PFSK-1 (cell line): ENCODE results near the gene SRD5A2.

Source experiments
- FOXP2 ChIP-seq: optimal IDR thresholded peaks from 2 replicates; pipeline ENCODE3; 2011; ENCODE audit warnings: borderline replicate concordance, control low read depth, inconsistent platforms; ENCODE audit not compliant: insufficient read depth; ENCODE audit errors: extremely low read length, extremely low read depth
- POLR2AphosphoS5 ChIP-seq: IDR thresholded peaks from 2 replicates; pipeline ENCODE4 v1.6.1; 2012; ENCODE audit warnings: low read depth, mild to moderate bottlenecking, control low read depth, low read length, moderate library complexity
- SIN3A ChIP-seq: IDR thresholded peaks from 2 replicates; pipeline ENCODE4 v1.6.1; 2012; ENCODE audit warnings: mild to moderate bottlenecking, low read length, moderate library complexity, borderline replicate concordance; ENCODE audit not compliant: insufficient read depth
- TAF1 ChIP-seq: IDR thresholded peaks from 2 replicates; pipeline ENCODE4 v1.6.1; 2012; ENCODE audit warnings: low read length, control low read depth, borderline replicate concordance; ENCODE audit not compliant: insufficient read depth
- TF ChIP-seq, protein P1 (sequence below), 2 experiments: IDR thresholded peaks; 2 replicates each; pipeline versions ENCODE4 v1.6.1 to v1.8.0; 2011 to 2012; ENCODE audit warnings: low read depth in 2 of 2, low read length in 2 of 2, control low read depth in 1 of 2, inconsistent platforms in 1 of 2, mild to moderate bottlenecking in 1 of 2, moderate library complexity in 1 of 2; ENCODE audit not compliant: insufficient read depth in 1 of 2

SRD5A2 gene

DNA sequence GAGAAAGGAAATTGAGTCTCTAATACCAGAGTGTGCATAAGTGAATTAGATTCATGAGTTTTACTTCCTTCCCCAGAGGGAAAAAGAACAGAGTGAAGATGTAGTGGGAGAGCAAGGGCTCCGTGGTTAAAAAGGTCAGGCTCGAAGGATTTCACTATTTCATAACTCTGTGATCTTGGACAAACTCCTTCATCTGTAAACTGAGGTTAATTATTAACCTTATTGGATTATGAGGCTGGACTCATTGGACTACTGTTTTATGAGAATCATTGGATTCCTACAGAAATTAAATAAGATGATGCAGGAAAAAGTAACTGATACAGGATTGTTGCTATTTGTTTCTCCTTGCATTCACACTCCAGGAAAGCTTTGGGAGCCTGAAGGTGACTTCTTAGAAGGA lies 45.0 kb downstream of the SRD5A2 start:
- TF ChIP-seq POLR2AphosphoS5, result no peak
- no peak for TF ChIP-seq TAF1
- no peak for TF ChIP-seq FOXP2
- TF ChIP-seq, protein P1, sequence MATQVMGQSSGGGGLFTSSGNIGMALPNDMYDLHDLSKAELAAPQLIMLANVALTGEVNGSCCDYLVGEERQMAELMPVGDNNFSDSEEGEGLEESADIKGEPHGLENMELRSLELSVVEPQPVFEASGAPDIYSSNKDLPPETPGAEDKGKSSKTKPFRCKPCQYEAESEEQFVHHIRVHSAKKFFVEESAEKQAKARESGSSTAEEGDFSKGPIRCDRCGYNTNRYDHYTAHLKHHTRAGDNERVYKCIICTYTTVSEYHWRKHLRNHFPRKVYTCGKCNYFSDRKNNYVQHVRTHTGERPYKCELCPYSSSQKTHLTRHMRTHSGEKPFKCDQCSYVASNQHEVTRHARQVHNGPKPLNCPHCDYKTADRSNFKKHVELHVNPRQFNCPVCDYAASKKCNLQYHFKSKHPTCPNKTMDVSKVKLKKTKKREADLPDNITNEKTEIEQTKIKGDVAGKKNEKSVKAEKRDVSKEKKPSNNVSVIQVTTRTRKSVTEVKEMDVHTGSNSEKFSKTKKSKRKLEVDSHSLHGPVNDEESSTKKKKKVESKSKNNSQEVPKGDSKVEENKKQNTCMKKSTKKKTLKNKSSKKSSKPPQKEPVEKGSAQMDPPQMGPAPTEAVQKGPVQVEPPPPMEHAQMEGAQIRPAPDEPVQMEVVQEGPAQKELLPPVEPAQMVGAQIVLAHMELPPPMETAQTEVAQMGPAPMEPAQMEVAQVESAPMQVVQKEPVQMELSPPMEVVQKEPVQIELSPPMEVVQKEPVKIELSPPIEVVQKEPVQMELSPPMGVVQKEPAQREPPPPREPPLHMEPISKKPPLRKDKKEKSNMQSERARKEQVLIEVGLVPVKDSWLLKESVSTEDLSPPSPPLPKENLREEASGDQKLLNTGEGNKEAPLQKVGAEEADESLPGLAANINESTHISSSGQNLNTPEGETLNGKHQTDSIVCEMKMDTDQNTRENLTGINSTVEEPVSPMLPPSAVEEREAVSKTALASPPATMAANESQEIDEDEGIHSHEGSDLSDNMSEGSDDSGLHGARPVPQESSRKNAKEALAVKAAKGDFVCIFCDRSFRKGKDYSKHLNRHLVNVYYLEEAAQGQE (IDR thresholded peaks at IDR 0.05; ENCODE audit: insufficient read depth in 1 of 2, low read depth in 2 of 2, low read length in 2 of 2), result no peak
- TF ChIP-seq SIN3A, result no peak

DNA sequence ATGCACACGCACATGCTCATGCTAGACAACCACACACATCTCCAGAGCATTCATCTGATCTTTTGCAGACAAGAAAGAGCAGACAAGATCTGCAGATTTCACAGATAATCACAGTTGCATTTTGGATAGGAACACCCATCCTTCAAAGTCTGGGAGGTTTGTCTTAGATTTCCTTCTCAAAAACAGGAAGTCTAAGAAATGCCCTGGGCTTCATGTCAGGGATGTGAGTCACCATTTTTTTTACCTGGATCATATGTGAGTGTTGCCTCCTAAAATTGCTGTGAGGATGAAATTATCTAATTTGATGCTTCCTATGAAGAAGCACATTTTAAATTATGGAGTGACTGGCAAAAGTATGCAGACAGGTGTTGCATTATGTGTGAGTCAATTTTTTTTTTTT lies 46.1 kb downstream of the SRD5A2 start:
- TF ChIP-seq, protein P1 (IDR thresholded peaks at IDR 0.05; ENCODE audit: insufficient read depth in 1 of 2, low read depth in 2 of 2, low read length in 2 of 2), result no peak
- no peak for TF ChIP-seq TAF1
- no peak for TF ChIP-seq SIN3A
- TF ChIP-seq POLR2AphosphoS5, result no peak
- TF ChIP-seq FOXP2, result no peak

DNA sequence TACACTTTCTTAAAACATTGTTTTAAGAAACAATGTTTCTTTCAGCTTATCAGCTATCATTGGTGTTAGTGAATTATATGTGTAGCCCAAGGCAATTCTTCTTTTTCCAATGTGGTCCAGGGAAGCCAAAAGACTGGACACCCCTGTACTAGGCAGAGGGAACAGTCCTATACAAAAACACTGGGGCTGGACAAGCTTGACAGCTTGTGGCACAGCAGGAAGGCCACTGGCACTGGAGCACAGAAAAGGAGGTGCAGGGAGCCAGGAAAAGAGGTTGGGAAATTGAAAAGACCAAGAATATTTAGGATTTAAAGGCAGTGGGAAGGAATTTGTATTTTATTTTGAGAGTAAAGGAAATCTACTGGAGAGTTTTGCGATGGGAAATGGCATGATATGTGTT lies 47.7 kb downstream of the SRD5A2 start:
- TF ChIP-seq FOXP2, result no peak
- TF ChIP-seq, protein P1 (IDR thresholded peaks at IDR 0.05; ENCODE audit: insufficient read depth in 1 of 2, low read depth in 2 of 2, low read length in 2 of 2), result no peak
- no peak for TF ChIP-seq POLR2AphosphoS5
- no peak for TF ChIP-seq SIN3A
- TF ChIP-seq TAF1, result no peak

DNA sequence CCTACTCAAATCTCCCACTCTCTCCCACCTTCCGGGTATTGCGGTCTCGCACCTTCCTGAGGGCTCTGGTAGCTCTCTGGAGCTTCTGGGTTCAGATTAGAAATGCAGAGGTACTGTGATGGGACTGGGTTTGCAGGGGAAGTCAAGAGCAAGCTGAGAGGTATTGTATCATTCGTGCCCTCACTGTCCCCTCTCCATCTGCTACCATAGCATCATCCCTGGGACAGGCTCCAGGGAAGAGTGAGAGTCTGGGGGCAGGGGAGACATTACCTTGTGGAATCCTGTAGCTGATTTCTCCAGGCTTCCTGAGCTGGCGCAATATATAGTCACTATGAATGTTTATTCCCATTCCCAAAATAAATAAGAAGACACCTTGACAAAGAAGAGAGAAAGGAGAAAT lies 49.6 kb downstream of the SRD5A2 start:
- no peak for TF ChIP-seq FOXP2
- no peak for TF ChIP-seq TAF1
- TF ChIP-seq, protein P1 (IDR thresholded peaks at IDR 0.05; ENCODE audit: insufficient read depth in 1 of 2, low read depth in 2 of 2, low read length in 2 of 2), result no peak
- no peak for TF ChIP-seq SIN3A
- no peak for TF ChIP-seq POLR2AphosphoS5

DNA sequence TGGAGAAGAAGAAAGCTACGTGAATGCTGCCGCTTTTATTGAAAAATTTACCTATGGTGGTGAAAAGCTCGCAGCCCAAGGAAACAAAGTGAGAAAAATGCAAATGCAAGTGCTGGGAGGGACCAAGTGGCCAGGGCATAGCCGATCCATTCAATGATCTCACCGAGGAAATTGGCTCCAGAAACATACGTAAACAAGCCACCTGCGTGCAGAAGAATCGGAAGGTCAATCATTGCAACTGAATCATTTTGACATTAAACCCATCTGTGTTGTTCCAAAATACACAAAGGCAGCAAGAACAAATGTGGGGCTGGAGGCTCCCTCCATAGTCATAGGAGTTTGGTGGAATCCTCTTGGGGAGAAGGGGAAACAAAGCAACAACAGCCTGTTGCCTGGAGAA lies 51.5 kb downstream of the SRD5A2 start:
- TF ChIP-seq, protein P1 (IDR thresholded peaks at IDR 0.05; ENCODE audit: insufficient read depth in 1 of 2, low read depth in 2 of 2, low read length in 2 of 2), result no peak
- TF ChIP-seq SIN3A (no peak), FOXP2 (no peak), TAF1 (no peak), POLR2AphosphoS5 (no peak)
